ENCODE data around the gene BCOR. TPM values are rescaled to one million over a fixed set of nuclear protein-coding genes. Genes with fewer than 3 reads are reported as not detected.

The BCOR gene
- total and polyA plus RNA-seq, 9 of the 15 experiments (the other 6 are each of a cell fraction or from before 2014, with no cell fraction given), result 27.5 to 113 (median 37.6) TPM

DNA sequence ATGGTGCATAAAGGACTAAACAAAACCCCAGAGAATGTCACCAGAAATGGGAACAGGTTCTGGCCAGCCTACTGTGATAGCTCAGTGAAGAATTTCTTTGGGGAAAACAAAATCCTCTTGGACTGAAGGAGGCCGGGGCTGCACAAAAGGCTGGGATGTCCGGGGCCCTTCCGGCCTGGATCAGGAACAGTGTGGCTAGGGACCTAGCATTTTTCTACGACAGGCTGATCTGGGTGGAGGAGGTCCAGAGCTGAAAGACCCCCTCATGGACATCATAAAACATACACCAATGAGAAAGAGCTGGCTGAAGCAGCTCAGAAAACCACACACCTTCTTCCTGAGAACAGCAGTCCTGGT, 94.7 kb downstream of the BCOR start:
- Histone ChIP-seq H3K4me3 (no peak overlapping the region), H3K27me3 (ENCODE audit: control insufficient read depth in 2 of 2, insufficient read depth in 2 of 2, low read length in 2 of 2) (no peaks in the 10 kb centered on the region), H3K9me3 (replicated peaks; ENCODE audit: control insufficient read depth, insufficient read depth, low read depth, low read length) (no peaks in the 10 kb centered on the region), H3K4me2 (ENCODE audit: insufficient read depth, low read length) (no peak overlapping the region), H3K4me1 (replicated peaks in 1 of 2; ENCODE audit: control insufficient read depth in 2 of 2, insufficient read depth in 2 of 2, low read length in 2 of 2) (peaks cover 8 to 16% of the 10 kb centered on the region in 2 experiments; a peak in 3 of 5 replicates), H3K27ac (ENCODE audit: extremely low read depth, low read depth, low read length) (no peak overlapping the region), H3K9ac (ENCODE audit: insufficient read depth in 1 of 2, low read depth in 2 of 2, low read length in 2 of 2) (no peak overlapping the region; a peak in 1 of 4 replicates), H2AFZ (ENCODE audit: low read depth, low read length) (no peak overlapping the region), H3K79me2 (ENCODE audit: control insufficient read depth, insufficient read depth, low read length) (no peaks in the 10 kb centered on the region), H3K9me1 (ENCODE audit: control insufficient read depth, insufficient read depth, low read length) (no peaks in the 10 kb centered on the region), H4K20me1 (replicated peaks; ENCODE audit: control insufficient read depth, insufficient read depth, low read length) (no peaks in the 10 kb centered on the region), H3K36me3 (ENCODE audit: control insufficient read depth, insufficient read depth, low read length) (no peaks in the 10 kb centered on the region)
- ATAC-seq (no peak; the same call in 2 of the 3 replicates), DNase-seq (ENCODE audit: extremely low read depth in 1 of 4, low spot score in 3 of 4) (no peak), FAIRE-seq (no peak)
- BruUV-seq (replicated peaks), result no TSS peak
- intact Hi-C loops (cut with micrococcal nuclease), result no loop called here
- CTCF ChIA-PET (ENCODE audit: low intra/inter-chr PET ratio), result interaction anchor here (0.6 kb wide), 1 partner anchor 166 kb away, joined by 3 read pairs; no protein-coding TSS in a partner anchor
- in situ Hi-C loops (cut with MboI), result no loop called here
- WGBS (ENCODE audit: insufficient coverage, low coverage, missing lambda C conversion rate), result 66% methylated on average over 4 of the region's 4 CpGs
- POLR2A ChIA-PET, result interaction anchor here (0.7 to 1.2 kb wide), 2 partner anchors 10 to 46 kb away, joined by 3 to 4 read pairs; no protein-coding TSS in a partner anchor
- TF ChIP-seq, protein P1, sequence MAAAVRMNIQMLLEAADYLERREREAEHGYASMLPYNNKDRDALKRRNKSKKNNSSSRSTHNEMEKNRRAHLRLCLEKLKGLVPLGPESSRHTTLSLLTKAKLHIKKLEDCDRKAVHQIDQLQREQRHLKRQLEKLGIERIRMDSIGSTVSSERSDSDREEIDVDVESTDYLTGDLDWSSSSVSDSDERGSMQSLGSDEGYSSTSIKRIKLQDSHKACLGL (CRISPR knock-in tag; IDR thresholded peaks at IDR 0.05; ENCODE audit: borderline replicate concordance, poor library complexity, severe bottlenecking), result no peak
- TF ChIP-seq, protein P2, sequence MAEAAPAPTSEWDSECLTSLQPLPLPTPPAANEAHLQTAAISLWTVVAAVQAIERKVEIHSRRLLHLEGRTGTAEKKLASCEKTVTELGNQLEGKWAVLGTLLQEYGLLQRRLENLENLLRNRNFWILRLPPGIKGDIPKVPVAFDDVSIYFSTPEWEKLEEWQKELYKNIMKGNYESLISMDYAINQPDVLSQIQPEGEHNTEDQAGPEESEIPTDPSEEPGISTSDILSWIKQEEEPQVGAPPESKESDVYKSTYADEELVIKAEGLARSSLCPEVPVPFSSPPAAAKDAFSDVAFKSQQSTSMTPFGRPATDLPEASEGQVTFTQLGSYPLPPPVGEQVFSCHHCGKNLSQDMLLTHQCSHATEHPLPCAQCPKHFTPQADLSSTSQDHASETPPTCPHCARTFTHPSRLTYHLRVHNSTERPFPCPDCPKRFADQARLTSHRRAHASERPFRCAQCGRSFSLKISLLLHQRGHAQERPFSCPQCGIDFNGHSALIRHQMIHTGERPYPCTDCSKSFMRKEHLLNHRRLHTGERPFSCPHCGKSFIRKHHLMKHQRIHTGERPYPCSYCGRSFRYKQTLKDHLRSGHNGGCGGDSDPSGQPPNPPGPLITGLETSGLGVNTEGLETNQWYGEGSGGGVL (CRISPR knock-in tag; IDR thresholded peaks at IDR 0.05), result no peak
- TF ChIP-seq ZNF766 (CRISPR knock-in tag; conservative IDR thresholded peaks at IDR 0.05) (no peak), LCOR (CRISPR knock-in tag; IDR thresholded peaks at IDR 0.05) (no peak), CHD4 (IDR thresholded peaks at IDR 0.05; ENCODE audit: insufficient read depth, insufficient replicate concordance, low read depth, low read length, poor library complexity, severe bottlenecking) (no peak), CTBP1 (IDR thresholded peaks at IDR 0.05; ENCODE audit: borderline replicate concordance) (no peak), FOXJ2 (tag; IDR thresholded peaks at IDR 0.05) (no peak), CBFB (CRISPR knock-in tag; IDR thresholded peaks at IDR 0.05) (no peak), TRIM28 (IDR thresholded peaks at IDR 0.05) (no peak)
- TF ChIP-seq, protein P3, sequence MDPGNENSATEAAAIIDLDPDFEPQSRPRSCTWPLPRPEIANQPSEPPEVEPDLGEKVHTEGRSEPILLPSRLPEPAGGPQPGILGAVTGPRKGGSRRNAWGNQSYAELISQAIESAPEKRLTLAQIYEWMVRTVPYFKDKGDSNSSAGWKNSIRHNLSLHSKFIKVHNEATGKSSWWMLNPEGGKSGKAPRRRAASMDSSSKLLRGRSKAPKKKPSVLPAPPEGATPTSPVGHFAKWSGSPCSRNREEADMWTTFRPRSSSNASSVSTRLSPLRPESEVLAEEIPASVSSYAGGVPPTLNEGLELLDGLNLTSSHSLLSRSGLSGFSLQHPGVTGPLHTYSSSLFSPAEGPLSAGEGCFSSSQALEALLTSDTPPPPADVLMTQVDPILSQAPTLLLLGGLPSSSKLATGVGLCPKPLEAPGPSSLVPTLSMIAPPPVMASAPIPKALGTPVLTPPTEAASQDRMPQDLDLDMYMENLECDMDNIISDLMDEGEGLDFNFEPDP (CRISPR knock-in tag; IDR thresholded peaks at IDR 0.05), result no peak
- TF ChIP-seq, protein P4, sequence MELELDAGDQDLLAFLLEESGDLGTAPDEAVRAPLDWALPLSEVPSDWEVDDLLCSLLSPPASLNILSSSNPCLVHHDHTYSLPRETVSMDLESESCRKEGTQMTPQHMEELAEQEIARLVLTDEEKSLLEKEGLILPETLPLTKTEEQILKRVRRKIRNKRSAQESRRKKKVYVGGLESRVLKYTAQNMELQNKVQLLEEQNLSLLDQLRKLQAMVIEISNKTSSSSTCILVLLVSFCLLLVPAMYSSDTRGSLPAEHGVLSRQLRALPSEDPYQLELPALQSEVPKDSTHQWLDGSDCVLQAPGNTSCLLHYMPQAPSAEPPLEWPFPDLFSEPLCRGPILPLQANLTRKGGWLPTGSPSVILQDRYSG (tag; conservative IDR thresholded peaks at IDR 0.05; ENCODE audit: low read depth), result no peak
- TF ChIP-seq, protein P5, sequence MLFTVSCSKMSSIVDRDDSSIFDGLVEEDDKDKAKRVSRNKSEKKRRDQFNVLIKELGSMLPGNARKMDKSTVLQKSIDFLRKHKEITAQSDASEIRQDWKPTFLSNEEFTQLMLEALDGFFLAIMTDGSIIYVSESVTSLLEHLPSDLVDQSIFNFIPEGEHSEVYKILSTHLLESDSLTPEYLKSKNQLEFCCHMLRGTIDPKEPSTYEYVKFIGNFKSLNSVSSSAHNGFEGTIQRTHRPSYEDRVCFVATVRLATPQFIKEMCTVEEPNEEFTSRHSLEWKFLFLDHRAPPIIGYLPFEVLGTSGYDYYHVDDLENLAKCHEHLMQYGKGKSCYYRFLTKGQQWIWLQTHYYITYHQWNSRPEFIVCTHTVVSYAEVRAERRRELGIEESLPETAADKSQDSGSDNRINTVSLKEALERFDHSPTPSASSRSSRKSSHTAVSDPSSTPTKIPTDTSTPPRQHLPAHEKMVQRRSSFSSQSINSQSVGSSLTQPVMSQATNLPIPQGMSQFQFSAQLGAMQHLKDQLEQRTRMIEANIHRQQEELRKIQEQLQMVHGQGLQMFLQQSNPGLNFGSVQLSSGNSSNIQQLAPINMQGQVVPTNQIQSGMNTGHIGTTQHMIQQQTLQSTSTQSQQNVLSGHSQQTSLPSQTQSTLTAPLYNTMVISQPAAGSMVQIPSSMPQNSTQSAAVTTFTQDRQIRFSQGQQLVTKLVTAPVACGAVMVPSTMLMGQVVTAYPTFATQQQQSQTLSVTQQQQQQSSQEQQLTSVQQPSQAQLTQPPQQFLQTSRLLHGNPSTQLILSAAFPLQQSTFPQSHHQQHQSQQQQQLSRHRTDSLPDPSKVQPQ (CRISPR knock-in tag; IDR thresholded peaks at IDR 0.05; ENCODE audit: borderline replicate concordance), result no peak
- TF ChIP-seq, protein P6, sequence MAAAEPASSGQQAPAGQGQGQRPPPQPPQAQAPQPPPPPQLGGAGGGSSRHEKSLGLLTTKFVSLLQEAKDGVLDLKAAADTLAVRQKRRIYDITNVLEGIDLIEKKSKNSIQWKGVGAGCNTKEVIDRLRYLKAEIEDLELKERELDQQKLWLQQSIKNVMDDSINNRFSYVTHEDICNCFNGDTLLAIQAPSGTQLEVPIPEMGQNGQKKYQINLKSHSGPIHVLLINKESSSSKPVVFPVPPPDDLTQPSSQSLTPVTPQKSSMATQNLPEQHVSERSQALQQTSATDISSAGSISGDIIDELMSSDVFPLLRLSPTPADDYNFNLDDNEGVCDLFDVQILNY (CRISPR knock-in tag; IDR thresholded peaks at IDR 0.05), result no peak
